Stimulated activated CD4-positive, alpha-beta T cell treated with anti-CD3 and anti-CD28 coated beads, Interleukin-12 subunit alpha, Interleukin-12 subunit beta, amount 100 ng/mL, for 24 hours (primary cell): ENCODE measurements around the gene PTGES.

ENCODE experiments used
- DNase-seq, 2 experiments: peaks; one replicate each; pipeline ENCODE4 v3.0.0-alpha.2; 2020; ENCODE audit warnings: low read depth in 2 of 2

The PTGES gene

GRCh38 chr9:129718647-129719046 lies 34.2 kb downstream of the PTGES start:
- DNase-seq: no peak

- no peak for DNase-seq
Observed at GRCh38 chr9:129717991-129718390, 34.9 kb downstream of the PTGES start.

- DNase-seq: no peak
Observed at GRCh38 chr9:129716091-129716490, 36.8 kb downstream of the PTGES start.

- DNase-seq: no peak
Observed at GRCh38 chr9:129714511-129715061, 38.3 kb downstream of the PTGES start.

GRCh38 chr9:129713402-129713679 lies 39.5 kb downstream of the PTGES start:
- DNase-seq: no peak

GRCh38 chr9:129712634-129713401 lies 40.0 kb downstream of the PTGES start:
- no peak for DNase-seq

GRCh38 chr9:129710169-129710453 lies 42.7 kb downstream of the PTGES start:
- DNase-seq: no peak

- no peak for DNase-seq
Observed at GRCh38 chr9:129709438-129710168, 43.2 kb downstream of the PTGES start.

- no peak for DNase-seq
Observed at GRCh38 chr9:129708793-129709192, 44.0 kb downstream of the PTGES start.

GRCh38 chr9:129704807-129705206 lies 48.0 kb downstream of the PTGES start:
- no peak for DNase-seq

GRCh38 chr9:129703667-129704355 lies 49.0 kb downstream of the PTGES start:
- DNase-seq: no peak

GRCh38 chr9:129702589-129703520 lies 50.0 kb downstream of the PTGES start:
- DNase-seq: no peak

GRCh38 chr9:129701549-129701948 lies 51.3 kb downstream of the PTGES start:
- DNase-seq: no peak

GRCh38 chr9:129701054-129701453 lies 51.8 kb downstream of the PTGES start:
- no peak for DNase-seq

- no peak for DNase-seq
Observed at GRCh38 chr9:129698254-129698757, 54.5 kb downstream of the PTGES start.

- peak; percentile 40 to 54 for DNase-seq
Observed at GRCh38 chr9:129697656-129698253, 55.1 kb downstream of the PTGES start.

GRCh38 chr9:129696944-129697655 lies 55.7 kb downstream of the PTGES start:
- DNase-seq: no peak

- no peak for DNase-seq
Observed at GRCh38 chr9:129695870-129696269, 57.0 kb downstream of the PTGES start.

- DNase-seq: no peak
Observed at GRCh38 chr9:129694243-129694646, 58.6 kb downstream of the PTGES start.

- DNase-seq: no peak
Observed at GRCh38 chr9:129693741-129694140, 59.1 kb downstream of the PTGES start.
